HG03095 (cell line): Measurements from ENCODE around the gene IGSF9B.
"Not testable (repeated sequence)": the region's sequence is repeated elsewhere in the genome, so short reads cannot be mapped to it uniquely, and the experiment has no call there.

Experiments
- ATAC-seq: cut with Tn5 transposase; IDR thresholded peaks from one replicate; pipeline ENCODE4 v1.9.1; 2021; ENCODE audit warnings: moderate library complexity; ENCODE audit not compliant: unreplicated experiment

The IGSF9B gene, protein sequence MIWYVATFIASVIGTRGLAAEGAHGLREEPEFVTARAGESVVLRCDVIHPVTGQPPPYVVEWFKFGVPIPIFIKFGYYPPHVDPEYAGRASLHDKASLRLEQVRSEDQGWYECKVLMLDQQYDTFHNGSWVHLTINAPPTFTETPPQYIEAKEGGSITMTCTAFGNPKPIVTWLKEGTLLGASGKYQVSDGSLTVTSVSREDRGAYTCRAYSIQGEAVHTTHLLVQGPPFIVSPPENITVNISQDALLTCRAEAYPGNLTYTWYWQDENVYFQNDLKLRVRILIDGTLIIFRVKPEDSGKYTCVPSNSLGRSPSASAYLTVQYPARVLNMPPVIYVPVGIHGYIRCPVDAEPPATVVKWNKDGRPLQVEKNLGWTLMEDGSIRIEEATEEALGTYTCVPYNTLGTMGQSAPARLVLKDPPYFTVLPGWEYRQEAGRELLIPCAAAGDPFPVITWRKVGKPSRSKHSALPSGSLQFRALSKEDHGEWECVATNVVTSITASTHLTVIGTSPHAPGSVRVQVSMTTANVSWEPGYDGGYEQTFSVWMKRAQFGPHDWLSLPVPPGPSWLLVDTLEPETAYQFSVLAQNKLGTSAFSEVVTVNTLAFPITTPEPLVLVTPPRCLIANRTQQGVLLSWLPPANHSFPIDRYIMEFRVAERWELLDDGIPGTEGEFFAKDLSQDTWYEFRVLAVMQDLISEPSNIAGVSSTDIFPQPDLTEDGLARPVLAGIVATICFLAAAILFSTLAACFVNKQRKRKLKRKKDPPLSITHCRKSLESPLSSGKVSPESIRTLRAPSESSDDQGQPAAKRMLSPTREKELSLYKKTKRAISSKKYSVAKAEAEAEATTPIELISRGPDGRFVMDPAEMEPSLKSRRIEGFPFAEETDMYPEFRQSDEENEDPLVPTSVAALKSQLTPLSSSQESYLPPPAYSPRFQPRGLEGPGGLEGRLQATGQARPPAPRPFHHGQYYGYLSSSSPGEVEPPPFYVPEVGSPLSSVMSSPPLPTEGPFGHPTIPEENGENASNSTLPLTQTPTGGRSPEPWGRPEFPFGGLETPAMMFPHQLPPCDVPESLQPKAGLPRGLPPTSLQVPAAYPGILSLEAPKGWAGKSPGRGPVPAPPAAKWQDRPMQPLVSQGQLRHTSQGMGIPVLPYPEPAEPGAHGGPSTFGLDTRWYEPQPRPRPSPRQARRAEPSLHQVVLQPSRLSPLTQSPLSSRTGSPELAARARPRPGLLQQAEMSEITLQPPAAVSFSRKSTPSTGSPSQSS (N-terminal part only)

DNA sequence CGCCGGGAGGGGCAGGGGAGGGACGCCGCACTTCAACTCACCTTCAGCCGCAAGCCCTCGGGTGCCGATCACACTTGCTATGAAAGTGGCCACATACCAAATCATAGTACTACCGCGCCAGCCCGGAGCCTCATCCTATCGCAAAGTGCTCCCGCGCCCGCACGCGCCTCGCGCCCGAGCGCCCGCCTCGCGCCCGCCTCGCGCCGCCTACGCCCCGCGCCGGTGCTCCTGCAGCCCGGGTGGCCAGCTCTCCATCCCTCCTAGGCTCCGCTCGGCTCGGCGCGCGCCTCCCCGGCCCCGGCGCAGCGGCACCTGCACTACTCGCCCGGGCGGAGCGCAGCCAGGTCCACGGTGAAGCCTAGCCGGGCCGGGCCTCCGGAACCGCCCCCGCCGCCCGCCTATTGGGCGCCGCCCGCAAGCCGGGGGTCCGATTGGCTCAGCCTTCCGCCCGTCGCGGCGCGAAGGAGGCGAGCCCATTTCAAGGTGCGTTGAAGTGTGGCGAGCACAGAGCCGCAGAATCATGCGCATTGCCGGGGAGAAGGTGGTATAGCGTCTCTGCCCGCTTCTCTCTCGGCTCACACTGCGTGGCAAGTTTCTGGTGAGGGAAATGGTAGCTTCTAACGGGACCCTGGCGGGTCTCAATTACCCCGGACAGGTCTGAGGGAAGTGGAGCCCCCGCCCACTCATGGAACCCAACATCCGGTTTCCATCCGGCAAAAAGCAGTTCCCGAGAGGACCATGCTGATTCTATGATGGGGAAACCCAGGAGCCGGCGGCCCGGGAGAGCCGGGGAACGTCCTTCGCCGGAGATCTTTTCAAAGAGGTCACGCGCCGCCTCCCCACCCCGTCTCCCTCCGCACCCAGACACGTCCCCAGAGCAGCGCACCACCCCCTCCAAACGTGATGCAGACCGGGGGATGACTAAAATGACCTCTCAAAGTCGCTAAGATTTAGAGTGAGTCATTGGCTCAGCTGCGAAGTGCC lies at the start of gene IGSF9B:
TSS of gene IGSF9B (minus strand) at position 319 of the 984 bp plus-strand sequence. CDS start at position 105, 214 bp downstream.
- ATAC-seq, result peak; percentile 98

DNA sequence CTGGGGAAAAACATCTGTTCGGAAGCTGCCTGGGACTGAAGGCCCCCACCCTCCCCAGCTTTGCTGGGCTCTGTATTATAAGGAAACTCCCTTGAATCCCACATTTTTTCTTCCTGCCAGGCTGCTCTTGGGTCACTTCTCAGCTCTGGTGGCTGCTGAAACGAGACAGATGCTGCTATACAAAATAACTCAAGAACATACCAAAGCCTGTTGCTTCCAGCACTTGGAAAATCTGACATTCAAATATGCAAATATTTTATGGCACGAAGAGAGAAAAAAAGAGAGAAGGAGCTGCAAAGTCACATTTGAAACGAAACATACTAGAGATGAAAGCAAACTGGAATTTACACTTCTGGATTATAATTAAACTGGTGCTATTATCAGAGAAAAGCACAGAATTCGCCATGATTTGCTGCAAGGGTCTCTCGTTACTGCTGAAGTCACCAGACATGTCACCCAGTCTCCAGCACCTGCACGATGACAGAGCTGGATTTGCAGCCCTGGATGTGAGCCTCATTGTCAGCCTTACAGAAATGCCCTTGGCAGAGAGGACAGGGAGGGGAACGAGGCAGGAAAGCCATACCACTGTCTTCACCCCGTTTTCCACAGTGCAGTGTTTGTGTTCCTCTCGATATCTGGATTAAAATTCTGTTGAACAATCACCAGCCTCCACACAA lies 47.9 kb upstream of the IGSF9B start:
- ATAC-seq, result no peak

DNA sequence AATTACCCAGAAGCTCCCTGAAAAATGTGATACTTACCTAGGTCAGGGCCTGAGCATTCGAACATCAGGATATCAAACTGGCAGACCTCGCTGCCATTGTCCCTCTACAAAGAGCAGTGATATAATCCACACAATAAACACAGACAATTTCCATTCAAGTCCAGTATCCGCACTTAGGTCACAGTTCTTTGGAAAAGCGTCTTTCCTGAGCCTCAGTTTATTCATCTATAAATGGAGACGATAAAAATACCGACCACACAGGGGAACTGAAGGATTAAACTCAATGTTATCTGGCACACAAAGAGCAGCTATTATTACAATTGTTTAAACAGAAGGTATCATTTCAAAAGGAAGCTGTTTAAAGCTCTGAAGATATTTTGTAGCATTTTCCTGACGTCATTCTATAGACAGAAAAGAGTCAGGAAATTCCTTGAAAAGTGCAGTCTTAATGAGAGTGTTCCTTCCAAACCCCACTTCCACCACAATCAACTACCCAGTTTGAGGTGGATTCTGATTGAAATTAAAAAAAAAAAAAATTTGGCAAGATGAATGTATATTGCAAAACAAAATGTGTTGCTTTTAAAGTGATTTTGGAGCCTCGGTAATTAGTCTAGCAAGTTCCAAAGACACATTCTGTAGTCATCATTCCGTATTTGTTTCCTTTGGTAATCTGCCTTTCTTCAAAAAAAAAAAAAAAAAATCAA lies 47.2 kb upstream of the IGSF9B start:
- no peak for ATAC-seq

DNA sequence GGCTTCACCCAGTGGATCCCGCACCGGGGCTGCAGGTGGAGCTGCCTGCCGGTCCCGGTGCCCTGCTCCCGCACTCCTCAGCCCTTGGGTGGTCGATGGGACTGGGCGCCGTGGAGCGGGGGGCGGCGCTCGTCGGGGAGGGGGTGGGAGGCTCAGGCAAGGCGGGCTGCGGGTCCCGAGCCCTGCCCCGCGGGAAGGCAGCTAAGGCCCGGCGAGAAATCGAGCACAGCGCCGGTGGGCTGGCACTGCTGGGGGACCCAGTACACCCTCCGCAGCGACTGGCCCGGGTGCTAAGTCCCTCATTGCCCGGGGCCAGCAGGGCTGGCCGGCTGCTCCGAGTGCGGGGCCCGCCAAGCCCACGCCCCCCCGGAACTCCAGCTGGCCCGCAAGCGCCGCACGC lies 46.1 kb upstream of the IGSF9B start:
- ATAC-seq, result not testable (repeated sequence)

DNA sequence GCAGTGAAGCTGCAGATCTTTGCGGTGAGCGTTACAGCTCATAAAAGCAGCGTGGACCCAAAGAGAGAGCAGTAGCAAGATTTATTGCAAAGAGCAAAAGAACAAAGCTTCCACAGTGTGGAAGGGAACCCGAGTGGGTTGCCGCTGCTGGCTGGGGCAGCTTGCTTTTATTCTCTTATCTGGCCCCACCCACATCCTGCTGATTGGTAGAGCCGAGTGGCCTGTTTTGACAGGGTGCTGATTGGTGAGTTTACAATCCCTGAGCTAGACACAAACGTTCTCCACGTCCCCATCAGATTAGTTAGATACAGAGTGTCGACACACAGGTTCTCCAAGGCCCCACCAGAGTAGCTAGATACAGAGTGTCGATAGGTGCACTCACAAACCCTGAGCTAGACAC lies 45.6 kb upstream of the IGSF9B start:
- not testable (repeated sequence) for ATAC-seq

DNA sequence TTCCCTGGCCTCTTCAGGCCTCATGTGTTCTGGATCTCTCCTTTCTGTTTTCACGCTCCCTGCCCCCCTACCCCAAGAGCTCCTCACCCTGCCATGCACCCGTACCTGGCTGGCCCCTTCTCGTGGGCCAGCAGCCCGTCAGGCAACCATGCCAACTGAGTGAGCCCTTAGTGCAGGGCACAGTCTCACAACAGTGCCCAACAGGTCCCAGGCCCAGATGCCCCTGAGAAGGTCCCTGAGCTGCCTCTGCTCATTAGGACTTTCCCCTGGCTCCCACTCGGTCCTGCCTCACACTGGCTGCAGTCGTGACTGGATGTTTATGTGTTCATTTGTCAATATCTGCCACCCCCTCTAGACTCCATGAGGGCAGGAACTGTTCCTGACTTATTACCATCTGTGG lies 44.8 kb upstream of the IGSF9B start:
- no peak for ATAC-seq

DNA sequence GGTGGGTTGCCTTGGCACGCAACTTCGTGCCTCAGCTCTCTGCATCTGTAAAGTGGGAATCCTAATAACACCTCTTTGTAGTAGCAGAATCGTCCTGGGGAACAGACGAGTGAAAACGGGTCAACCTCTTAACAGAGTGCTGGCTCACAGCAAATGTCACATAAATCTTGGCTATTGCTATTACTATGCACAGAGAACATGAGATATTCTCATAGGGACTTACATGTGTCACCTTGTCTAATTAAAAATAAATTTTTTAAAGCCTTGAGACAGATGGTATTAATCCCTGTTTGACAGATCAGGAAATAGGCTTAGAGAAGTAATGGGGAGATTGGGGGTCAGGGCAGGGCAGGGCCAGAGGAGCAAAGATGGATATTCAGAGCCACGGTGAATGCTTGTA lies 44.3 kb upstream of the IGSF9B start:
- ATAC-seq, result no peak

DNA sequence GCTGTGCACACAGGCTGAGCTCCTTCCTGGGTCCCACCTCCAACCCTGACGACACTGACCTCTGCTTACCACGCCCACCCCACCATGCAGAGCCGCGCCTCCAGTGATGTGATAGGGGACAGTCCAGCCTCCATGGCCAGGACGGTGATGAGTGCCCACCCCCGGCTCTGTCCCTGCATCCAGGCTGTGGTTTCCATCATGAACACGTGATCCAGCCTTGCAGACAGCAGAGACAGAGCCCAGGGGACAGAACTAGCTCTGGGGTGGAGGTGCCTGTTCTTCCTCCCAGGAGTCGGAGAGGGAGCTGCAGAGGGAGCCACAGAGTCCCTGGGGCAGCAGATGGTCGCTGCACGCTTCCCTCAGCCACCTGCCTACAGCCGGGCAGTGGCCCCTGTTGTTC lies 42.6 kb upstream of the IGSF9B start:
- no peak for ATAC-seq

DNA sequence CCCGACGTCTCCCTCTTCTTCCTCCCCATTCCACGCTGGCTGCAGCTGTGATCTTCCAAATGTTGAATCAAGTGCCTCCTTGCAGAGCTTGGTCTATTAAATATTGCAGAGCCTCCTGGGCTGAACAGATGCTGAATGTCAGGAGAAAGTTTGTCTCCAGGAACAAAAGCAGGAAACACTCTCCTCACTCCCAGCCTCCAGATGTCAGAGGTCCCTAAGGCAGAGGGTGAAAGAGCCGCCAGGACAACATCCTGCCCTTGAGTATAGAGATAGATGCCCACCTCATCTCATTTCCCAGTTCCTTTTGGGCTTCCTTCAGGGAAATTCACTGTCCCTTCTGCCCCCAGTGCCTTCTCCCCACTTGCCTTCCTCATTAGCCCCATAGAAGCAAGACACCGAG lies 40.8 kb upstream of the IGSF9B start:
- no peak for ATAC-seq

DNA sequence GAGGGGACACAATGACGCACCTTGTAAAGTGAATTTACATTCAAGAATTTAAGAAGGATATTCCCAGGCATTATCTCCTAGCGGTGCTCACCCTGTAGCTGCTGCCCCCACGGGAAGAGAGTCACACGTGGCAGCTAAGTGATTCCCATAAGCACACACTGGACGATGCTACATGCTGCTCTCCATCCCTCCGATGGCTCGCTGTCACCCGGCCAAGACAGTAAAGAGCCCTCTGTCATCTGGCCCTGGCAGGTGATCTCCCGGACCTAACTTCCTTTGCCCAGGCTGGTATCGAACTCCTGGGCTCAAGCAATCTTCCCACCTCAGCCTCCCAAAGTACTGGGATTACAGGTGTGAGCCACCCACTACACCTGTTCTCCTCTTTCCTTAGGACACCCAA lies 39.9 kb upstream of the IGSF9B start:
- no peak for ATAC-seq

DNA sequence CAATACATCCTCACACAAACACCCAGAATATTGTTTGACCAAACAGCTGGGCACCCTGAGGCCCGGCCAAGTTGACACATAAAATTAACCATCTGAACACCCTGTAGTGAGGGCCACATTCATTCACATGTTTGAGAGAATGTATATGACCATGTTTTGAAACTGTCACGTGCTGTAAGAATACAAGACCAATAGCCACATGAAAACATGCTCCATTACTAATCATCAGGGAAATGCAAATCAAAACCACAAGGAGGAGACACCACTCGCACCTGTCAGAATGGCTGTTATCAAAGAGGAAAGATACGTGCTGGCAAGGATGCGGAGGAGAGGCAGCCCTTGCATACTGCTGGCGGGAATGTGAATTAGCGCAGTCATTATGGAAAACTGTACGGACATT lies 38.3 kb upstream of the IGSF9B start:
- ATAC-seq, result no peak

DNA sequence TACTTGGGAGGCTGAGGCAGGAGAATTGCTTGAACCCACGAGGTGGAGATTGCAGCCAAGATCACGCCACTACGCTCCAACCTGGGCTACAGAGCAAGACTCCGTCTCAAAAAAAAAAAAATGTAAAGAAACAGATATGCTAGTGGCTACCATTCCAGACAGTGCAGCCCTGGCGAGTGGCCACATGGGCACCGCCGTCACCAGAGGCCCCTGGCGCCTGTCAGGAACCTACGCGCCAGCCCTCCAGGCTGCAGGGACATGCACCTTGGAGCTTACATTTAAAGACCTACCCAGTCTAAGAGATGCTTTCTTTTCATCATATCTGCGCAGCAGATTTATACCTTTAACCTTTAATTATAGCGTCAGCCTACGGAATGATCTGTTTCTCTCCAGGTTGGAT lies 37.2 kb upstream of the IGSF9B start:
- ATAC-seq, result no peak

DNA sequence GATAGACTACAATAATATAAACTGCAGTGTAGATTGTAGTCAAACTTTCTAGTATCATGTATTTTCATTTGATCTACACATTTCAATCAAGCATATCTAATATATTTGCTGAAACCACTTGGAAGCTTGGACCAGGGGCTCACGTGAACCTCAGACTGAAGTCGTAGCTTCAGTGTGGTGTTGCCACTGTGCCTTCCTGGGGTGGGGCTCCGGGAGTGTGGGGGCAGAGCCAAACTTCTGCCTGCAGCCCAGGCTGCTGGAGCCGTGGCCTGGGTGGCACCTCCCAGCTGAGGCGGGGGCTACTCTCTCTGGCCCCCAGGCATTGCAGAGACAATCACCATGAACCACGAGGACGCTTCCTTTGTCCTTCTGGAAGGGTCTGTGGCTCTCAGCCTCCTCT lies 36.3 kb upstream of the IGSF9B start:
- no peak for ATAC-seq

DNA sequence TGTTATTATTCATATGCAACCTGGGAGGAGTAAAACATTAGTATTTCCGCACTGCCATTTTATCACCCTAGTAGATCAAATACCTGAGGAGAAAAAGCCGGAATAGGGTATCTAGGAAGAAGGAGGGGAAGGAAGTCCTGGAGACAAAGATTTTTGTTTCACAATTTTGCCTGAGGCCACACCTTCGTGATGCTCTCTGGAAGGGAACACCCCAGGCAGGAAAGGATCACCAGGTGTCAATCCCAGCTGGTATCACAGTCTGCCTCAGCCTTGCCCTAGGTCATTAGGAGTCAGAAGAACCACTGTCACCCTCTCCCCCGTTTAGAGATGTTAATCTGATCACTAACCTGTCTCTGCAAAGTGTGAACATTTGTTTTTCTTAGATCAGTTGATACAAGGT lies 35.4 kb upstream of the IGSF9B start:
- no peak for ATAC-seq

DNA sequence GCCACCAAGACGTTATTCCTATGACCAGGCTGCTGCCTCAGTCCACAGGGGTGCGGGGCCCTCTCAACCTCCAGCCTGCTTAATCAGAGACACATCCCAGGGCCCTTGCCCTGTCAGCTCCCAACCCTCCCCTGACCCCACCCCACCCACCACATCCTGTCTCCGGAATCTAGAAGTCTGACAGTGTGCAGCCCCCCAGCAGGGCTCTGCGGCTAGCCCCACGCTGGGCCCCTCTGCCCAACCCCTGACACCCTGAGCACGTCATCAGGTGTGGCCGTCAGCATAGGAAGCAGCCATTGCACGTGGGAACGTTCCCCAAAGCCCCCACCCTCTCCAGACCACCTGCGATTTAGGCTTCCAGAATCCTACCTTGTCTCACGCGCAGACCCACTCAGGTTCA lies 34.3 kb upstream of the IGSF9B start:
- ATAC-seq, result no peak

DNA sequence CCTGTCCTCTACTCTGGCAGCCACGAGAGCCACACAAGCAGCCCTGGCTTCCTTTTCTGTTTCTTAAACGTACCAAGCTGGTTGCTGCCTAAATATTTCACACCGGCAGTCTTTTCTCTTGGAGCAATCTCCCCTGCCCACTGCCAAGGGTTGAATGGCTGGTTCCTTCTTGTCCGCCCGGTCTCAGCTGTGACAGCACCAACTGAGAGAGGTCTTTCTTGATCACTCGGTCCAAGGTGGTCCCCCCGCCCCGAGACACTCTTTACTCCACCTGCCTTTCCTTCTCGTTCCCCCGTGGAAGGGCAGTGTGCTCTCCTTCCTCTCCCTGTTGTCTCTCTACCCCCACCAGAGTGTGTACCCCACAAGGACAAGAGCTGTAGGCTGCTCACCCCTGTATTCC lies 33.7 kb upstream of the IGSF9B start:
- no peak for ATAC-seq

DNA sequence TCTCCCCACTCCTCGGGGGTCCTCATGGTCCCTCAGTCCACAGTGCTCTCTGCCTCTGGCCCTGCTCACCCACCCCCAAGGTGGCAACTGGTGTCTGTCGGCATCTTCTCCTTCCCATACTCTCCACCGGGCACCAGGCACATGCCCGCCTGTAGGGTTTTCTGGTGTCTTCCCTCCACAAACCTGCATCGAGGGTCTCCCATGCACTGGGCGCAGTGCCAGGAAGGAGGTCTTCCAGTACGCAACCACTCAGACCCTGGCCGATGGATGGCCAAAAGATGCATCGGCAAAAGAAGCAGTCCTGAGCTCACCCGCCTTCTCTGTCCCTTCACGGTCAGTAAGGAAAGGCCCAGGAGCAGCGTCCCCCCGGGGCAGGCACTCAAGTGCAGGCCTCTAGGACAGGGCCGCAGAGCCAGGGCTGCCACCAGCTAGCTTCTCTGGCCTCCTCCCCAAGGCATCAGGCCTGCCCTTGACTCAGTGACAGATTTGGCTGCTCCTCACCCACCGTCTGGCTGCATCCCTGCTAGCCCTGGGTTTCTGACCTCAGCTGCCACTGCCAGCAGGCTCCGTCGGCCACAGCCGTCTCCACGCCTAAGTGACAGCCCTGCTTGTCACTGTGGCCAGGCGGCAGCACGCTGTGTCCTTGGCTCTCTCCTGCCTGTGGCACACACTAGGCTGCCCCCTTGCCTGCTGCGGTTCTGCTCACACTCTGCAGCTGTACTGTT lies 32.1 kb upstream of the IGSF9B start:
- no peak for ATAC-seq

DNA sequence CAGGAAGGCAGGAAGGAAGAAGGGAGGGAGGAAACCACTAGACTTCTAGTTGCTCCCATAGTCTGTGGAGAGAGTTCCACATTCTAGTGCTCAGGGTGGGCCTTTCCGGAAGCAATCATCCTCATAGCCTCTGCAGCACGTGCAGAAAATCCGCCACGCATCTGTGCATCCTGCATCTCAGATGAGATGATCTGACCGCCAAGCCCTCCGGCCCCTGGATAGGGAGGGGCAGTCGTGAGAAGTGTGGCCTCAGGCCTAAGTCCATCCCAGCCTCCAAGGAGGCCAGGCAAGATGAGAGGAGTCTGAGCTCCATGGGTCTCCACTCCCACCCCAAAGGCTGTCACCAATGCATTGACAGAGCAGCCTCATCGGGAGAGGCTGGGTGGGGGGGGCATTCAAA lies 30.4 kb upstream of the IGSF9B start:
- no peak for ATAC-seq
